NCI-H2029 (cell line): ENCODE results near the gene STING1.
"Not testable (repeated sequence)": the region's sequence is repeated elsewhere in the genome, so short reads cannot be mapped to it uniquely, and the experiment has no call there.

Source experiments
- DNase-seq: peaks from one replicate; lab custom pipeline; 2025; lab: John Stamatoyannopoulos, UW

Gene STING1

DNA sequence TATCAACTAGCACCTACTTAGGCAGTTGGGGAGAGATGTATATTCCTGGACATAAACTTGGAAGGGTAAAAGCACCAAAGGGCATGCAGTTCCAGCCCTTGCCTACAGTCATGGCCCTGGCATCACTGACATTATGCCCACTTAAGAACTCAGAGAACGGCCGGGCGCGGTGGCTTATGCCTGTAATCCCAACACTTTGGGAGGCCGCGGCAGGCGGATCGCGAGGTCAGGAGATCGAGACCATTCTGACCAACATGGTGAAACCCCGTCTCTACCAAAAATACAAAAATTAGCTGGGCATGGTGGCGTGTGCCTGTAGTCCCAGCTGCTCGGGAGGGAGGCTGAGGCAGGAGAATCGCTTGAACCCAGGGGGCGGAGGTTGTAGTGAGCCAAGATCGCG is 42.1 kb downstream of the STING1 start:
- not testable (repeated sequence) for DNase-seq

DNA sequence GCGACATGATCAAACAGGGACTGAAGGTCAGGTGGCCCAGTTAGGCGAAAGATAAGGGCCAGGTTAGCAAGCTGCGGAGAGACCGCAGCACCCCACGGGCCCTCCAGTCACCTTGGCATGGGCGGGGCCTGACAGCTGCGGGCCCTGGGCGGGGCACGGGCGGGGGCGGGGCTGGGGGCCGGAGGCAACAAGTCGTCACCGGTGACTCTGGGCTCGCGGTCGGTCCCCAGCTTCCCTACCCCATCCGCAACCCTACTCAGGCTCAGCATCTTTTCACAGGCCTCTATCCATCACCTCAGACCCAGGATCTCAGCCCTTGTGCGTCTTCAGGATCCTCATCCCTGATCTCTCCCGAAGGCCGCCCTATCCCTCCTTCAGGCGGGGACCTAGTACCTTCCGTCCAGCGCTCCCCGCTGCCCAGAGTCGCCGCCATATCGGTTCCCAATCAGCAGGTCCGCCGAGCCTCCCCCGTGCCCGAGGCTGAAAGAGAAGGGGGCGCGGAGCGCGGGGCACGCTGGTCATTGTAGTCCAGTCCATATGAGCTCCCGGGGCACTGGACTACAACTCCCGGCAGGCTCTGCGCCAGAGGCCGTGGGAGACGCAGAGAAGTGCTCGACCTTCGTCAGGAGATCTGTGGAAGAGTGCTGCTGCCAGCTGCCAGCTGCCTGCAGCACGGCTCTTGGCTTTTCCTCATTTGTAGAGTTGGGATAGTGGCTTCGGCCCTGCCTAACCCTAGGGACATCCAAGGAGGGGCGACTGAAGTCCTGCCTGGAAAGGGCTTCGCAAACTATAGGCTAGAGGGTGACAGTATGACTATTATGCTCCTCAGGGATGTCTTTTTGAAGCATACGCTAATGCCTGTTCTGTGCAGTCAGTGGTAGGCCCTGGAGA is 43.3 kb downstream of the STING1 start, which contains the start of gene DNAJC18:
TSS of gene DNAJC18 (minus strand) at position 513 of the 891 bp plus-strand sequence. CDS start at position 433, 80 bp downstream.
- peak; percentile 87 for DNase-seq

DNA sequence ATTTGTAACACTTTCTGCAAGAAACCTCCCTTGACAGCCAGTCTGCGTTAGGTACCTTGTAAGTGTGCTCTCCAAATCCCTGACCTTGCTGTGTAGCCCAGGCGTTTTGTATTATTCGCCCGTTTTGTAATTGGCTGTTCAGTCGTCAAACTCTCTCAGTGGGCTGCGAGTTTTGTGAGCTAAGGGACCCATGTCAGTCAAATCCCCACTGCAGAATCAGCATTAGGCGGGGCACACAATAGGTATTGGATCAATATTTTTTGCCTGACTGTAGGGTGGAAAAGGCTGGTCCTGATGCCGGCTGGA is 43.9 kb downstream of the STING1 start:
- DNase-seq, result no peak

DNA sequence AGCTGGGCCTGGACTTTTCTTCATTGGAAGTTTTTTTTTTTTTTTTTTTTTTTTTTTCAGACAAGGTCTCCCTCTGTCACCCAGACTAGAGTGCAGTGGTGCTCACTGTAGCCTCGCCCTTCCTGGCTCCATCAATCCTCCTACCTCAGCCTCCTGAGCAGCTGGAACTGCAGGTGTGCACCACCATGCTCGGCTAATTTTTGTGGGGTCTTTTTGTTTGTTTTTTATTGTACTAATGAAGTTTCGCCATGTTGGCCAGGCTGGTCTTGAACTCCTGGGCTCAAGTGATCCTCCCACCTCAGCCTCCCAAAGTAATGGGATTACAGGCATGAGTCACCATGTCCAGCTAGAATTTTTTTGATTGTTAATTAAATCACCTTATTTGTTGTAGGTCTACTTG is 46.9 kb downstream of the STING1 start:
- no peak for DNase-seq

DNA sequence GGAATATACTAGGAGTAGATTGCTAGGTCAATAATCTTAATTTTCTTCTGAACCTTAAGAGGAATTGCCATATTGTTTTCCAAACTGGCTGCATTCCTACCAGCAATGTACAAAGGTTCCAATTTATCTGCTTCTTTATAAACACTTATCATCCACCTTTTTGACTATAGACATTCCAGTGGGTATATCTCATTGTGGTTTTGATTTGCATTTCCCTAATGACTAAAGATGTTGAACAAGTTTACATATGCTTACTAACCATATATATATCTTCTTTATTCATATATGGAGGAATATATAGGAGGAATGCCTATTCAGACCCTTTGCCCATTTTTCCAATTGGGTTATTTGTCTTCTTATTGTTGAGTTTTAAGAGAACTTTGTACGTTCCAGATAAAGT is 50.9 kb downstream of the STING1 start:
- DNase-seq, result no peak

DNA sequence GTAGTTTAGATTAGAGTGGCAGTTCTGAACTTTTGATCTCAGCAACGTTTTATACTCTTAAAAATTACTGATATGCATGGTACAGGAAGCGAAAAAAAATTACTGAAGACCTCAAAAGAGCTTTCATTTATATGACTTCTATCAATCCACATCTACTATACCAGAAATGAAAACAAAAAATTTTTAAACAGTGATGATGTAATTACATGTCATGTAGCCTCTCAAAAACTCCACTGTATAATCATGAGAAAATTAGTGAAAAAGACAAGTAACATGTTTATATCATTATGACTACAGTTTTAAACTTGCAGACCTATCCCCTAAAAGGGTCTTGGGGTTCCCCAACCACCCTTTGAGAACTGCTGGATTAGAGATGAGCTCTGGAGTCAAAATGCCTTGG is 52.5 kb downstream of the STING1 start:
- no peak for DNase-seq

DNA sequence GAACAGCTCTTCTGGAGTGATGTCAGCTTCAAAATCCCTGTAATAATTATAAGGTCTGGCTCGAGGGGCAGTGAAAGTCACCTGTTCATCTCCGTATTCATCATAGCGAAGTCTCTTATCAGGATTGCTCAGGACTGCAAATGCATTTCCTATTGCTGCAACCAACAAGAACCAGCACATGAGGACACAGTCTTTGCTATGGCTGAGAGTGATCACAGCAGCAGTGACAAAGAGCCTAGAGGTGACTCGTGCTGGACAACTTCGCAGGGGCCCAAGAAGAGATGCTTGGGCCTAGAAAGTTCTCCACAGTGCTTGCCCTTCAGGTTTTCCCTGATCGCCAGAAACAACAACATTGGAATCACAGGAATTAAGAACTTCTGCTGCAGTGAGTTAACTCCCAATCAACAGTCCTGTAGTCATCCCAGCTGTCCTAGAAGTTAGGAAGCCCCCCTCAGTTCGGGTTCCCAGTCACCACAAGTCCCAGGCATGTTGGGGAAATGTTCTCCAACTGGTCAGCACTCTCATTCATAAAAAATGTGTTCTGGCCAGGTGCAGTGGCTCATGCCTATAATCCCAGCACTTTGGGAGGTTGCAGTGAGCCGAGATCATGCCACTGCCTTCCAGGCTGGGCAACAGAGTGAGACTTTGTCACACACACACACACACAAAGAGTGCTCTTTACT is 56.2 kb downstream of the STING1 start:
- DNase-seq, result no peak
